RWPE2 (cell line): Measurements from ENCODE around the gene GALNT7.
"Not testable (repeated sequence)": the region's sequence is repeated elsewhere in the genome, so short reads cannot be mapped to it uniquely, and the experiment has no call there.

Source experiments
- ATAC-seq: fragments of 200-7000 bp; cut with Tn5 transposase; 3 replicates; pipeline ENCODE4 v1.9.1; 2021; ENCODE audit warnings: low read depth
- DNase-seq: peaks from one replicate; pipeline ENCODE4 v3.0.0-alpha.2; 2020; ENCODE audit warnings: low spot score
- H3K27ac ChIP-seq: fragments of 450-650 bp; 2 replicates; pipeline ENCODE4 v1.5.1; 2017; ENCODE audit warnings: mild to moderate bottlenecking; ENCODE audit not compliant: poor library complexity, severe bottlenecking
- H3K27me3 ChIP-seq: fragments of 250-450 bp; sonication (Bioruptor Pico); 2 replicates; pipeline ENCODE4 v1.5.1; 2021; ENCODE audit warnings: mild to moderate bottlenecking, moderate library complexity; ENCODE audit not compliant: insufficient read depth, poor library complexity, severe bottlenecking
- H3K36me3 ChIP-seq: fragments of 250-450 bp; sonication (Bioruptor Pico); 2 replicates; pipeline ENCODE4 v1.5.1; 2020; ENCODE audit warnings: low read depth, mild to moderate bottlenecking, moderate library complexity
- H3K4me1 ChIP-seq: fragments of 250-450 bp; sonication (Bioruptor Pico); 2 replicates; pipeline ENCODE4 v1.5.1; 2021; ENCODE audit warnings: mild to moderate bottlenecking, moderate library complexity; ENCODE audit not compliant: insufficient read depth, poor library complexity, severe bottlenecking
- H3K4me3 ChIP-seq: fragments of 250-450 bp; sonication (Bioruptor Pico); 2 replicates; pipeline ENCODE4 v1.5.1; 2021; ENCODE audit warnings: mild to moderate bottlenecking, moderate library complexity; ENCODE audit not compliant: severe bottlenecking
- H3K9me3 ChIP-seq: fragments of 250-450 bp; sonication (Bioruptor Pico); 2 replicates; pipeline ENCODE4 v1.5.1; 2021; ENCODE audit warnings: mild to moderate bottlenecking, moderate library complexity; ENCODE audit not compliant: severe bottlenecking
- TF ChIP-seq, protein P1 (sequence below): fragments of 450-650 bp; IDR thresholded peaks from one replicate; pipeline ENCODE4 v1.5.1; 2017; ENCODE audit warnings: mild to moderate bottlenecking, moderate library complexity; ENCODE audit not compliant: poor library complexity, severe bottlenecking

Gene GALNT7, protein sequence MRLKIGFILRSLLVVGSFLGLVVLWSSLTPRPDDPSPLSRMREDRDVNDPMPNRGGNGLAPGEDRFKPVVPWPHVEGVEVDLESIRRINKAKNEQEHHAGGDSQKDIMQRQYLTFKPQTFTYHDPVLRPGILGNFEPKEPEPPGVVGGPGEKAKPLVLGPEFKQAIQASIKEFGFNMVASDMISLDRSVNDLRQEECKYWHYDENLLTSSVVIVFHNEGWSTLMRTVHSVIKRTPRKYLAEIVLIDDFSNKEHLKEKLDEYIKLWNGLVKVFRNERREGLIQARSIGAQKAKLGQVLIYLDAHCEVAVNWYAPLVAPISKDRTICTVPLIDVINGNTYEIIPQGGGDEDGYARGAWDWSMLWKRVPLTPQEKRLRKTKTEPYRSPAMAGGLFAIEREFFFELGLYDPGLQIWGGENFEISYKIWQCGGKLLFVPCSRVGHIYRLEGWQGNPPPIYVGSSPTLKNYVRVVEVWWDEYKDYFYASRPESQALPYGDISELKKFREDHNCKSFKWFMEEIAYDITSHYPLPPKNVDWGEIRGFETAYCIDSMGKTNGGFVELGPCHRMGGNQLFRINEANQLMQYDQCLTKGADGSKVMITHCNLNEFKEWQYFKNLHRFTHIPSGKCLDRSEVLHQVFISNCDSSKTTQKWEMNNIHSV

DNA sequence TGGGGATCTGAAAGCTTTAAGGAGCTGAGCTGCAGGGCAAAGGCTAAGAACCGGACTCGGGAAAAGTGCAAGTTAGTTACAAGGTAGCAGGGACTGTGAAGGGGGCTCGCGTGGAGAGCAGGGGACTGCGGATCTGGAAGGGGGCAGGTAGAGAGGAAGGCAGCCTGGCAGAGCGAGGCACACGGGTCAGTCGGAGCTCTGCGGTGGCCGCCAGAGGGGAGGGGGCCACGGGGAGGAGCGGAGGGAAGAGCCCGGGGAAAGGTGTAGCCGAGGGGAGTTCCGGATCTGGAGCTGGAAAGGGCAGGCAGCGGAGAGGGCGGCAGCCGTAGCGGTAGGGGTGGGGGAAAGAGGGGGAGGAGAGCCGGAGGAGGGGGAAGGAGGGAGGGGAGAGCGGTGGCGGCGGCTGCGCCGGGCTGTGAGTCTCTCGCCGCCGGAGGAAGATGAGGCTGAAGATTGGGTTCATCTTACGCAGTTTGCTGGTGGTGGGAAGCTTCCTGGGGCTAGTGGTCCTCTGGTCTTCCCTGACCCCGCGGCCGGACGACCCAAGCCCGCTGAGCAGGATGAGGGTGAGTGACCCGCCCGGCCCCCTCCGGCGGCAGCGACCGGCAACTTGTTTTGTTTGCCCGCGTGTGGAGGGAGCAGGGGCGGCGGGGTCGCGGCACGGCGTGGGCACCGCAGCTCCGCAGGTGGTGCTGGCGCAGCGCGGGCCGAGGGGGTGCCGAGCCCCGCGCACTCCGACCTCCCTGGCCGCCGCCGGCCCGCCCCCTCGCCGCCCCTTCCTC is at the start of gene GALNT7:
TSS of gene GALNT7 (plus strand) at position 416 of the 782 bp plus-strand sequence. CDS start at position 441, 25 bp downstream.
- Histone ChIP-seq H3K27me3 (no peaks in the 10 kb centered on the region), H3K27ac (peak within 1 kb of the TSS; percentile 72), H3K36me3 (0 out of 2 replicates have a peak, but pooled peaks cover 3% of the 10 kb centered on the region), H3K4me3 (peak within 1 kb of the TSS; percentile 86), H3K9me3 (no peaks in the 10 kb centered on the region), H3K4me1 (peaks cover 8% of the 10 kb centered on the region)
- TF ChIP-seq, protein P1, sequence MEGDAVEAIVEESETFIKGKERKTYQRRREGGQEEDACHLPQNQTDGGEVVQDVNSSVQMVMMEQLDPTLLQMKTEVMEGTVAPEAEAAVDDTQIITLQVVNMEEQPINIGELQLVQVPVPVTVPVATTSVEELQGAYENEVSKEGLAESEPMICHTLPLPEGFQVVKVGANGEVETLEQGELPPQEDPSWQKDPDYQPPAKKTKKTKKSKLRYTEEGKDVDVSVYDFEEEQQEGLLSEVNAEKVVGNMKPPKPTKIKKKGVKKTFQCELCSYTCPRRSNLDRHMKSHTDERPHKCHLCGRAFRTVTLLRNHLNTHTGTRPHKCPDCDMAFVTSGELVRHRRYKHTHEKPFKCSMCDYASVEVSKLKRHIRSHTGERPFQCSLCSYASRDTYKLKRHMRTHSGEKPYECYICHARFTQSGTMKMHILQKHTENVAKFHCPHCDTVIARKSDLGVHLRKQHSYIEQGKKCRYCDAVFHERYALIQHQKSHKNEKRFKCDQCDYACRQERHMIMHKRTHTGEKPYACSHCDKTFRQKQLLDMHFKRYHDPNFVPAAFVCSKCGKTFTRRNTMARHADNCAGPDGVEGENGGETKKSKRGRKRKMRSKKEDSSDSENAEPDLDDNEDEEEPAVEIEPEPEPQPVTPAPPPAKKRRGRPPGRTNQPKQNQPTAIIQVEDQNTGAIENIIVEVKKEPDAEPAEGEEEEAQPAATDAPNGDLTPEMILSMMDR, result no peak
- DNase-seq, result peak; percentile 74
- ATAC-seq, result peak; percentile 74

DNA sequence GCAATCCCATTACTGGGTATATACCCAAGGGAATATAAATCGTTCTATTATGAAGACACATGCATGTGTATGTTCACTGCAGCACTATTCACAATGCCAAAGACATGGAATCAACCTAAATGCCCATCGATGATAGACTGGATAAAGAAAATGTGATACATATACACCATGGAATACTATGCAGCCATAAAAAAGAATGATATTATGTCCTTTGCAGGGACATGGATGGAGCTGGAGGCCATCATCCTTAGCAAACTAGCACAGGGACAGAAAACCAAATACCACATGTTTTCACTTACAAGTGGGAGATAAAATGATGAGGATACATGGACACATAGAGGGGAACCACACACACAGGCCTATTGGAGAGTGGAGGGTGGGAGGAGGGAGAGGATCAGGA is 49.8 kb upstream of the GALNT7 start:
- not testable (repeated sequence) for H3K36me3 ChIP-seq, H3K27me3 ChIP-seq, H3K9me3 ChIP-seq, ATAC-seq, H3K4me3 ChIP-seq, DNase-seq
- peak overlapping the region; percentile 72 for H3K27ac ChIP-seq
- peaks cover 24% of the 10 kb centered on the region for H3K4me1 ChIP-seq

DNA sequence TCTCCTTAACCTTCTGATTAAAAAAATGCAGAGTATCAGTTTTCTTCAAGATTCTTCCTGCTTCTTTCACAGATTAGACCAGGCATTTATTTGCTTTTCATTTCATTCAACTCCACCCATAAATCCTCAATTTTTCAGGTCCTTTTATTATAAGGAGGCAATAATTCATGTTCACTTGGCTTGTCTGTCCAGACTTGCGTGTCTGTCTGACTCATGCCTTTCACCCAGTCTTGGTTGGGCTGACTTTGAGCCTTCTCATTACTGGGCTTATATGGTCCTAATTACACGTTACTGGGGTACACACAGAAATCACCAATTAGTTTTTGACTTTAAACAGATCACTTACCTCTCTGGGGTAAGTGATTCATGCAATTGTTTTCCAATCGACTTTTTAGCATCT is 48.8 kb upstream of the GALNT7 start:
- H3K4me3 ChIP-seq, result no peak overlapping the region
- DNase-seq (no peak), ATAC-seq (peak; percentile 95)
- no peaks in the 10 kb centered on the region for H3K36me3 ChIP-seq
- H3K9me3 ChIP-seq, result no peaks in the 10 kb centered on the region
- H3K4me1 ChIP-seq, result peaks cover 24% of the 10 kb centered on the region
- TF ChIP-seq, protein P1, result no peak
- H3K27ac ChIP-seq, result peak overlapping the region; percentile 72
- no peaks in the 10 kb centered on the region for H3K27me3 ChIP-seq

DNA sequence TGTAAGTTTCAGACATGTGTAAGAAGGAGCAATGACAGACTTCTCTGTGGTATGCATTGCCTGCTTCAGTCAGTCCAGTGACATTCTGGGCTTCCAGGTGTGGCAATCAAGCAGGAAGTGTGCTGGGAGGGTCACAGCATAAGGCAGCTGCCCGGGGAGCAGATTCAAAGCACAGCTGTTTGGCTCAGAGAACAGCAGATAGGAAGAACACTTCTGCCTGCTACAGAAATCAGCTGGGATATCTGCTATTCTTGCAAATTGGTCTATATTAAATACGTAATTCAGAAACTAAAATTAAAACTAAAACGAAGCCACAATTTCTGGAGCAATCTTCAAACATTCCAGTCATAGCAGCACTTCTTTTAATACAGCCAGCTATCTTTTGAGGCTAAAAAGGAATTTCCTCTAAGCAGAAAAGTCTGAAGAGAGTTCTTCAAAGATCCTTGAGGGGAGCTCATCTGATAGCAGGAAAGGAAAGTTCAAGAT is 47.5 kb upstream of the GALNT7 start:
- H3K9me3 ChIP-seq, result no peaks in the 10 kb centered on the region
- no peaks in the 10 kb centered on the region for H3K36me3 ChIP-seq
- TF ChIP-seq, protein P1, result no peak
- ATAC-seq (peak; percentile 72), DNase-seq (no peak)
- no peak overlapping the region for H3K4me3 ChIP-seq
- peaks cover 24% of the 10 kb centered on the region for H3K4me1 ChIP-seq
- H3K27me3 ChIP-seq, result no peaks in the 10 kb centered on the region
- peak overlapping the region; percentile 72 for H3K27ac ChIP-seq
